Germinal center (tissue), 1 donor: Measurements from ENCODE around the gene SLC29A2.
A peak's percentile ranks its signal among the peaks of the same experiment; 100 is the strongest.

Experiments used
- DNase-seq: peaks from one replicate; pipeline ENCODE4 v3.0.0; 2012; ENCODE audit warnings: mixed read lengths, low spot score

The SLC29A2 gene

GRCh38 chr11:66371627-66372415, at the start of gene SLC29A2:
Gene SLC29A2 (minus strand): TSS chr11:66371760. CDS start chr11:66371591, 169 bp downstream.
- DNase-seq, result peak; percentile 41

- DNase-seq, result no peak
Observed at GRCh38 chr11:66420671-66421476, 49.3 kb upstream of the SLC29A2 start, which contains the start of gene NPAS4. Gene NPAS4 (plus strand): TSS chr11:66421035. CDS start chr11:66421180, 145 bp downstream.

GRCh38 chr11:66419825-66420224, 48.3 kb upstream of the SLC29A2 start:
- no peak for DNase-seq

GRCh38 chr11:66418986-66419308, 47.4 kb upstream of the SLC29A2 start:
- no peak for DNase-seq

GRCh38 chr11:66418168-66418985, 46.8 kb upstream of the SLC29A2 start:
- peak; percentile 62 for DNase-seq

GRCh38 chr11:66417000-66417399, 45.4 kb upstream of the SLC29A2 start:
- DNase-seq, result no peak

- no peak for DNase-seq
Observed at GRCh38 chr11:66415423-66415822, 43.9 kb upstream of the SLC29A2 start.

GRCh38 chr11:66414120-66414934, 42.8 kb upstream of the SLC29A2 start:
- no peak for DNase-seq

GRCh38 chr11:66413167-66413566, 41.6 kb upstream of the SLC29A2 start:
- DNase-seq, result no peak

- DNase-seq, result no peak
Observed at GRCh38 chr11:66412110-66412509, 40.5 kb upstream of the SLC29A2 start.

GRCh38 chr11:66411323-66411722, 39.8 kb upstream of the SLC29A2 start:
- DNase-seq, result no peak

GRCh38 chr11:66410191-66410590, 38.6 kb upstream of the SLC29A2 start:
- no peak for DNase-seq

- DNase-seq, result no peak
Observed at GRCh38 chr11:66409226-66409625, 37.7 kb upstream of the SLC29A2 start.

- peak; percentile 94 for DNase-seq
Observed at GRCh38 chr11:66408488-66409214, 37.1 kb upstream of the SLC29A2 start.

GRCh38 chr11:66407651-66408050, 36.1 kb upstream of the SLC29A2 start:
- no peak for DNase-seq

- no peak for DNase-seq
Observed at GRCh38 chr11:66393954-66394353, 22.4 kb upstream of the SLC29A2 start.

GRCh38 chr11:66391322-66391721, 19.8 kb upstream of the SLC29A2 start:
- no peak for DNase-seq

- DNase-seq, result peak; percentile 64
Observed at GRCh38 chr11:66388780-66389386, 17.3 kb upstream of the SLC29A2 start.

- DNase-seq, result peak; percentile 59
Observed at GRCh38 chr11:66386171-66387069, 14.9 kb upstream of the SLC29A2 start.
